Left lung (tissue), 10 donors: ENCODE measurements around the gene CHMP2B. TPM values are rescaled to one million over a fixed set of nuclear protein-coding genes. Genes with fewer than 3 reads are reported as not detected.

Experiments used
- ATAC-seq: fragments of 200-7000 bp; cut with Tn5 transposase; one replicate; pipeline ENCODE4 v1.9.1; 2020; ENCODE audit warnings: moderate library complexity
- DNase-seq, 4 donors: peaks; one replicate each; pipeline ENCODE4 v3.0.0-alpha.2; 2013 to 2020
- H3K27ac ChIP-seq, 2 donors: fragments of 200-600 bp; sonication (generic) in 1 of 2; one replicate each; pipeline versions ENCODE4 v1.5.0 to v1.8.0; 2020 to 2021
- H3K27me3 ChIP-seq, 2 donors: fragments of 200-600 bp; sonication (generic) in 1 of 2; one replicate each; pipeline versions ENCODE4 v1.5.0 to v1.8.0; 2020 to 2021
- H3K36me3 ChIP-seq, 2 donors: fragments of 200-600 bp; sonication (generic) in 1 of 2; one replicate each; pipeline versions ENCODE4 v1.5.0 to v1.8.0; 2020 to 2021
- H3K4me1 ChIP-seq, 2 donors: fragments of 200-600 bp; one replicate each; pipeline ENCODE4 v1.8.0; 2021
- H3K4me3 ChIP-seq, 2 donors: fragments of 200-600 bp; sonication (generic) in 1 of 2; one replicate each; pipeline versions ENCODE4 v1.5.0 to v1.8.0; 2020 to 2021; ENCODE audit warnings: mild to moderate bottlenecking in 1 of 2
- H3K9me3 ChIP-seq, 2 donors: fragments of 200-600 bp; sonication (generic) in 1 of 2; one replicate each; pipeline versions ENCODE4 v1.5.0 to v1.8.0; 2020 to 2021
- intact Hi-C, 2 donors: fragments of 100-400 bp; cut with DNase I; formaldehyde crosslinking; loops; one replicate each; pipeline versions ENCODE4 v1.11.2 to v1.14.2; 2022
- polyA plus RNA-seq, 6 donors: library from polyadenylated mRNA; unstranded; fragments of 120-200 nt; gene quantifications; one replicate each; pipeline ENCODE4 v1.2.1, GENCODE V29; 2013; ENCODE audit not compliant: insufficient read length in 6 of 6
- total RNA-seq, 2 donors: library from RNA; stranded (reverse); fragmentation: NEBNext Ultra II Directional; extraction: Animal tissue kit (Norgen Biotek cat#: 25700); gene quantifications; one replicate each; pipeline ENCODE4 v1.2.1, GENCODE V29; 2021
- TF ChIP-seq, protein P1 (sequence below), 2 donors: fragments of 200-600 bp; sonication (generic) in 1 of 2; IDR thresholded peaks; one replicate each; pipeline versions ENCODE4 v1.5.0 to v1.8.0; 2021; ENCODE audit warnings: antibody characterized with exemption in 2 of 2
- donor health status: DM: no; HTN: yes; CAD: no.
- donor health status: DM: no; HTN: no; CAD: no.

Gene CHMP2B
- total and polyA plus RNA-seq, 8 donors: 39.3 to 50.1 (median 47.6) TPM

DNA sequence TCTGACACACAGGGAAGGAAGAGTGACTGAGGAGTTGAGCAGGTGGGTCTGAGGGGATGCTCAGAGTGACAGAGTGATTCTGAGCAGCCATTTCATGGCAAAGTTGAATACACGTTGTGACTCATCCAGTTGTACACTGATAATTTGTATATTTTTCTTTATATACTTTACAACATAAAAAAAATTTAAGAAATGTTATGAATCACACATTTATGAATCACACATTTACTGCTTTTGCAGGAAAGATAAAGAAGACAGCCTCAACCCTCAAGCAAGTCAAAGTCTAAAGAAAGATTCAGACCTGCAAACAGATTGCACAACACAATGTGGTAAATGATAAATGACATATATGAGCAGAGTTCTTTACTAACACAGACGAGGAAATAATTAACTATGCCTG, 21.0 kb upstream of the CHMP2B start:
- intact Hi-C loops: no loop called here
- Histone ChIP-seq H3K36me3 (no peaks in the 10 kb centered on the region), H3K9me3 (no peaks in the 10 kb centered on the region), H3K4me3 (no peak overlapping the region), H3K27me3 (peaks cover 0 to 6% of the 10 kb centered on the region in 2 donors), H3K4me1 (no peaks in the 10 kb centered on the region), H3K27ac (no peak overlapping the region)
- DNase-seq (no peak), ATAC-seq (no peak)
- TF ChIP-seq, protein P1, sequence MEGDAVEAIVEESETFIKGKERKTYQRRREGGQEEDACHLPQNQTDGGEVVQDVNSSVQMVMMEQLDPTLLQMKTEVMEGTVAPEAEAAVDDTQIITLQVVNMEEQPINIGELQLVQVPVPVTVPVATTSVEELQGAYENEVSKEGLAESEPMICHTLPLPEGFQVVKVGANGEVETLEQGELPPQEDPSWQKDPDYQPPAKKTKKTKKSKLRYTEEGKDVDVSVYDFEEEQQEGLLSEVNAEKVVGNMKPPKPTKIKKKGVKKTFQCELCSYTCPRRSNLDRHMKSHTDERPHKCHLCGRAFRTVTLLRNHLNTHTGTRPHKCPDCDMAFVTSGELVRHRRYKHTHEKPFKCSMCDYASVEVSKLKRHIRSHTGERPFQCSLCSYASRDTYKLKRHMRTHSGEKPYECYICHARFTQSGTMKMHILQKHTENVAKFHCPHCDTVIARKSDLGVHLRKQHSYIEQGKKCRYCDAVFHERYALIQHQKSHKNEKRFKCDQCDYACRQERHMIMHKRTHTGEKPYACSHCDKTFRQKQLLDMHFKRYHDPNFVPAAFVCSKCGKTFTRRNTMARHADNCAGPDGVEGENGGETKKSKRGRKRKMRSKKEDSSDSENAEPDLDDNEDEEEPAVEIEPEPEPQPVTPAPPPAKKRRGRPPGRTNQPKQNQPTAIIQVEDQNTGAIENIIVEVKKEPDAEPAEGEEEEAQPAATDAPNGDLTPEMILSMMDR (IDR thresholded peaks at IDR 0.05): no peak

DNA sequence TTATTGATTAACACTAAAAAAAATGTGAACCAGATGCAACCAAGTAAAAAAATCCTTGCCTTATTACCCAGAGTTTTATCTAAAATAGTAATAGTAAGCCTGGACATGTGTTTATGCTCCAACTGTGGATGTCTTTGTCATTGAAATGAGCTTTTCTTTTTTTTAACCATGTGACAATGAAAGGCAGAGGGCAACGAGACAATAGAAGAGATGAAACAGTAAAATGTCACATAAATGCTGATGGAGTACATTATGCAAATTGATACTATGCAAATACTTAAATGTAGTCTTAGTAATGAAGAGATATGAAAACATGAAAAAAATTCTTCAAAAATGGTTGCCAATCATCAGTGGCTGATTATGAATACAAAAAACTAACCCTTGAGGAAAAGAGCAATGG, 20.5 kb upstream of the CHMP2B start:
- Histone ChIP-seq H3K27ac (no peak overlapping the region), H3K36me3 (no peaks in the 10 kb centered on the region), H3K9me3 (no peaks in the 10 kb centered on the region), H3K4me3 (no peak overlapping the region), H3K27me3 (peaks cover 0 to 6% of the 10 kb centered on the region in 2 donors), H3K4me1 (no peaks in the 10 kb centered on the region)
- TF ChIP-seq, protein P1 (IDR thresholded peaks at IDR 0.05): no peak
- ATAC-seq: no peak
- no peak for DNase-seq
- intact Hi-C loops: no loop called here

- Histone ChIP-seq H3K27ac (no peak overlapping the region), H3K27me3 (peaks cover 0 to 6% of the 10 kb centered on the region in 2 donors), H3K9me3 (no peaks in the 10 kb centered on the region), H3K4me1 (no peaks in the 10 kb centered on the region), H3K4me3 (no peak overlapping the region), H3K36me3 (no peaks in the 10 kb centered on the region)
- DNase-seq: no peak
- intact Hi-C loops: no loop called here
- no peak for ATAC-seq
- TF ChIP-seq, protein P1 (IDR thresholded peaks at IDR 0.05): no peak
These were observed 19.6 kb upstream of the CHMP2B start for GRCh38 chr3:87207460-87207859.

DNA sequence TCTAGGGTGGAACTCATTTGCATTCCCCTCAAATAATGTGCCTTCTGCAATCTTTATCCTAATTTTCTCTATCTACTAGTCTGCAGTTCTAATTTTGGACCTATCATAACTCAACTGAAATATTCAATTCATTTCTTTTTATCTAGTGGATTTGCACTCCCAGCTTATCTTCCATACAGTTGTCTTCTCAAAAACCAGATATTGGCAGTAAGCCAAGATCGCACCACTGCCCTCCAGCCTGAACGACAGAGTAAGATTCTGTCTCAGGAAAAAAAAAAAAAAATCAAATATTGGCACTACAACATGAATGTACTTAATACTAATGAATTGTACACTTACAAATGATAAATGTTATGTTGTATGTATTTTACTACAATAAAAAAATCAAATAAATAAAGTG, 18.0 kb upstream of the CHMP2B start:
- H3K4me3 ChIP-seq: no peak overlapping the region
- H3K27ac ChIP-seq: no peak overlapping the region
- no peaks in the 10 kb centered on the region for H3K4me1 ChIP-seq
- no peak for DNase-seq
- H3K36me3 ChIP-seq: no peaks in the 10 kb centered on the region
- peaks cover 0 to 6% of the 10 kb centered on the region in 2 donors for H3K27me3 ChIP-seq
- ATAC-seq: no peak
- no peaks in the 10 kb centered on the region for H3K9me3 ChIP-seq
- intact Hi-C loops: no loop called here
- TF ChIP-seq, protein P1 (IDR thresholded peaks at IDR 0.05): no peak

DNA sequence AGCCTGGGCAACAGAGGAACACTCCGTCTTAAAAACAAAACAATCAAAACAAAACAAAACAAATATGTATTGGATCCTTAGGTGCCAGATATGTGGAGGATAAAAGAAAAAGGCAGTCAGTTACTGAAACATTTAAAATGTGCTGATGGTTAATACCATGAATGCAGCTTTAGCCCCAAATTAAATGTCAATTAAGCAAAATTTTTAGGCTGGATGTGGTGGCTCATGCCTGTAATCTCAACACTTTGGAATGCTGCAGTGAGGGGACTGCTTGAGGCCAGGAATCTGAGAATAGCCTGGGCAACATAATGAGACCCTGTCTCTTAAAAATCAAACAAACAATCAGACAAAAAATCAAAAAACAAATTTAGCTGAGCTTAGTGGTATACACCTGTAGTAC, 8.5 kb upstream of the CHMP2B start:
- TF ChIP-seq, protein P1 (IDR thresholded peaks at IDR 0.05): no peak
- no peak overlapping the region for H3K27ac ChIP-seq
- no peak overlapping the region for H3K4me3 ChIP-seq
- no peaks in the 10 kb centered on the region for H3K4me1 ChIP-seq
- no peaks in the 10 kb centered on the region for H3K36me3 ChIP-seq
- H3K27me3 ChIP-seq: peaks cover 4 to 7% of the 10 kb centered on the region in 2 donors
- no peak for ATAC-seq
- H3K9me3 ChIP-seq: no peaks in the 10 kb centered on the region
- DNase-seq: no peak
- intact Hi-C loops: no loop called here
